ENCODE measurements around the gene MICALL1.
"Not testable (repeated sequence)": the region's sequence is repeated elsewhere in the genome, so short reads cannot be mapped to it uniquely, and the experiment has no call there.

The MICALL1 gene

GRCh38 chr22:37943136-37943824 is 37.2 kb downstream of the MICALL1 start:
- Mint-ChIP-seq H3K4me1 (no peaks in the 10 kb centered on the region), H3K36me3 (ENCODE audit: insufficient read depth) (peaks cover 7% of the 10 kb centered on the region), H3K9me3 (no peaks in the 10 kb centered on the region), H3K4me3 (no peak overlapping the region), H3K27me3 (no peaks in the 10 kb centered on the region), H3K27ac (ENCODE audit: low read depth) (no peak overlapping the region)
- ATAC-seq (replicated peaks; ENCODE audit: extremely low read depth, poor library complexity, severe bottlenecking) (no peak), DNase-seq (ENCODE audit: low spot score in 2 of 2) (no peak)

GRCh38 chr22:37943825-37944198 is 37.7 kb downstream of the MICALL1 start:
- H3K4me3 Mint-ChIP-seq: no peak overlapping the region
- H3K4me1 Mint-ChIP-seq: no peaks in the 10 kb centered on the region
- no peaks in the 10 kb centered on the region for H3K27me3 Mint-ChIP-seq
- H3K27ac Mint-ChIP-seq (ENCODE audit: low read depth): no peak overlapping the region
- H3K36me3 Mint-ChIP-seq (ENCODE audit: insufficient read depth): peaks cover 7% of the 10 kb centered on the region
- no peaks in the 10 kb centered on the region for H3K9me3 Mint-ChIP-seq
- ATAC-seq (replicated peaks; ENCODE audit: extremely low read depth, poor library complexity, severe bottlenecking) (no peak), DNase-seq (ENCODE audit: low spot score in 2 of 2) (no peak)

DNA sequence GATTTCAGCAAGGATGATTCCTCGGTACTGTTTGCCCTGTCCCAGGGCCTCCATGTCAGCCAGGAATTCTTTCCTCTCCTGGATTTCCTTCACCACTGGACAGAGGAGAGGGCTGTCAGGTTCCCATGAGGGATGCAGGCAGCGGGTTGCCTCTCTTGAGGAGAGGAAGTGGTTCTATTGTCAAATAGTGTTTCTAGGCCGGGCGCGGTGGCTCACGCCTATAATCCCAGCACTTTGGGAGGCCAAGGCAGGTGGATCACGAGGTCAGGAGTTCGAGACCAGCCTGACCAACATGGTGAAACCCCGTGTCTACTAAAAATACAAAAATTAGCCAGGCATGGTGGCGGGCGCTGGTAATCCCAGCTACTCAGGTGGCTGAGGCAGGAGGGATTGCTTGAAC is 38.3 kb downstream of the MICALL1 start:
- H3K27me3 Mint-ChIP-seq; DNase-seq (ENCODE audit: low spot score in 2 of 2); H3K9me3 Mint-ChIP-seq; H3K4me3 Mint-ChIP-seq; H3K27ac Mint-ChIP-seq (ENCODE audit: low read depth); H3K36me3 Mint-ChIP-seq (ENCODE audit: insufficient read depth); H3K4me1 Mint-ChIP-seq; ATAC-seq (replicated peaks; ENCODE audit: extremely low read depth, poor library complexity, severe bottlenecking): not testable (repeated sequence)

- not testable (repeated sequence) for H3K27ac Mint-ChIP-seq (ENCODE audit: low read depth); H3K4me1 Mint-ChIP-seq; ATAC-seq (replicated peaks; ENCODE audit: extremely low read depth, poor library complexity, severe bottlenecking); H3K36me3 Mint-ChIP-seq (ENCODE audit: insufficient read depth); H3K27me3 Mint-ChIP-seq; H3K4me3 Mint-ChIP-seq; DNase-seq (ENCODE audit: low spot score in 2 of 2); H3K9me3 Mint-ChIP-seq
Measured at GRCh38 chr22:37947142-37947795, 41.2 kb downstream of the MICALL1 start.

GRCh38 chr22:37951305-37951704 is 45.2 kb downstream of the MICALL1 start:
- H3K9me3 Mint-ChIP-seq: no peaks in the 10 kb centered on the region
- peaks cover 9% of the 10 kb centered on the region for H3K27me3 Mint-ChIP-seq
- no peak overlapping the region for H3K27ac Mint-ChIP-seq (ENCODE audit: low read depth)
- H3K36me3 Mint-ChIP-seq (ENCODE audit: insufficient read depth): peaks cover 8% of the 10 kb centered on the region
- H3K4me3 Mint-ChIP-seq: no peak overlapping the region
- ATAC-seq (replicated peaks; ENCODE audit: extremely low read depth, poor library complexity, severe bottlenecking): no peak
- peaks cover 33% of the 10 kb centered on the region for H3K4me1 Mint-ChIP-seq
- DNase-seq (ENCODE audit: low spot score in 2 of 2): no peak

- Mint-ChIP-seq H3K4me1 (peaks cover 44% of the 10 kb centered on the region), H3K4me3 (peak overlapping the region; percentile 90), H3K27ac (ENCODE audit: low read depth) (peak overlapping the region; percentile 96), H3K36me3 (ENCODE audit: insufficient read depth) (peaks cover 16% of the 10 kb centered on the region)
- not testable (repeated sequence) for H3K27me3 Mint-ChIP-seq; DNase-seq (ENCODE audit: low spot score in 2 of 2); ATAC-seq (replicated peaks; ENCODE audit: extremely low read depth, poor library complexity, severe bottlenecking); H3K9me3 Mint-ChIP-seq
Measured at GRCh38 chr22:37952629-37953028, 46.5 kb downstream of the MICALL1 start.

- Mint-ChIP-seq H3K4me3 (peak overlapping the region; percentile 90), H3K9me3 (no peaks in the 10 kb centered on the region), H3K27me3 (peaks cover 9% of the 10 kb centered on the region), H3K27ac (ENCODE audit: low read depth) (peak overlapping the region; percentile 96), H3K4me1 (peaks cover 49% of the 10 kb centered on the region), H3K36me3 (ENCODE audit: insufficient read depth) (peaks cover 17% of the 10 kb centered on the region)
- peak; percentile 41 for ATAC-seq (replicated peaks; ENCODE audit: extremely low read depth, poor library complexity, severe bottlenecking)
- no peak for DNase-seq (ENCODE audit: low spot score in 2 of 2)
Measured at GRCh38 chr22:37953062-37953436, 47.0 kb downstream of the MICALL1 start.

GRCh38 chr22:37953437-37954179 is 47.5 kb downstream of the MICALL1 start, which contains the start of the genes C22orf23 and POLR2F:
Gene C22orf23, minus strand, starts transcription at chr22:37953601. Its CDS starts 452 bp downstream, at chr22:37953149.
Gene POLR2F, plus strand, starts transcription at chr22:37953699. Its CDS starts 89 bp downstream, at chr22:37953788.
- Mint-ChIP-seq H3K9me3 (no peaks in the 10 kb centered on the region), H3K27me3 (peaks cover 9% of the 10 kb centered on the region), H3K4me3 (peak within 1 kb of the TSS; percentile 90), H3K27ac (ENCODE audit: low read depth) (peak within 1 kb of the TSS; percentile 96), H3K4me1 (peaks cover 52% of the 10 kb centered on the region), H3K36me3 (ENCODE audit: insufficient read depth) (peaks cover 22% of the 10 kb centered on the region)
- ATAC-seq (replicated peaks; ENCODE audit: extremely low read depth, poor library complexity, severe bottlenecking) (peak; percentile 96), DNase-seq (ENCODE audit: low spot score in 2 of 2) (peak; percentile 92 to 95)

DNA sequence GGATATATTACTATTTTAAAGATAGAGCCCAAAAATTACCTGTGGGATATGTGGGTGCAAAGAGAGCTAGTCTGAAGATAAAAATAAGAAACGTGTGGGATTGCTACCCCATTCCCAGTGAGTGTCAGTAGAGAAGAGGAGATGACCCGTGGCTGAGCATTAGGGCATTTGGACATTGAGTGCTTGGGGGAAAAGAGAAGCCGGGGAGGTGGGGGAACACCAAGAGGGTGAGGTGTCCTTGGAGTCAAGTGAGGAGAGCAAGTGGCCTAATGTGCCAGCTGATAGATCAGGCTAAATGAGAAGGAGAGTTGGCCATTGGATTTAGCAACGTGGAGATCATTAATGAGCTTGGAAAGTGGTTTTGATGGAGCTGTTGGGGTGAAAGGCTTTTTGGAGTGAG is 48.6 kb downstream of the MICALL1 start:
- Mint-ChIP-seq H3K27me3 (peaks cover 9% of the 10 kb centered on the region), H3K4me1 (peaks cover 61% of the 10 kb centered on the region), H3K9me3 (no peaks in the 10 kb centered on the region), H3K36me3 (ENCODE audit: insufficient read depth) (peaks cover 33% of the 10 kb centered on the region), H3K4me3 (peak overlapping the region; percentile 90), H3K27ac (ENCODE audit: low read depth) (no peak overlapping the region)
- ATAC-seq (replicated peaks; ENCODE audit: extremely low read depth, poor library complexity, severe bottlenecking) (no peak), DNase-seq (ENCODE audit: low spot score in 2 of 2) (no peak)

- H3K4me1 Mint-ChIP-seq: peaks cover 61% of the 10 kb centered on the region
- ATAC-seq (replicated peaks; ENCODE audit: extremely low read depth, poor library complexity, severe bottlenecking); H3K27me3 Mint-ChIP-seq; DNase-seq (ENCODE audit: low spot score in 2 of 2); H3K9me3 Mint-ChIP-seq; H3K27ac Mint-ChIP-seq (ENCODE audit: low read depth); H3K4me3 Mint-ChIP-seq: not testable (repeated sequence)
- peaks cover 45% of the 10 kb centered on the region for H3K36me3 Mint-ChIP-seq (ENCODE audit: insufficient read depth)
Measured at GRCh38 chr22:37955825-37956397, 49.8 kb downstream of the MICALL1 start.

DNA sequence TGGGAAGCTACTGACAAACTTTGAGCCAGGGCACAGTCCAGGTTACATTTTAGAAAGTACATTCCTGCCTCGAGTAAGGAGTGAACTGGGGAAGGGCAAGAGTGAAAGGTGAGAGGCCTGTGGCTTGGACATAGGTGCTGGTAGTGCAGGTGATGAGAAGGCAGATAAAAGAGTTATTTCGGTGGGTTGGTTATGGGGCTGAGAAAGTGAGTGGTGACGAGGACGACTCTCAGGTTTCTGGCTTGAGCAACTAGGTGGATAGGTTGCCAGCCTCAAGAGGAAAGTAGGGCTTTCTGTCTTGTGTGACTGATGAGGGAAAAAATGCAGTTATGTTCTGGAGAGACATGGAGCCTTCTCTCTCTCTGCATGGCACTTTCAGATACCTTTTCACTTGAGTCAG is 51.1 kb downstream of the MICALL1 start:
- ATAC-seq (replicated peaks; ENCODE audit: extremely low read depth, poor library complexity, severe bottlenecking) (no peak), DNase-seq (ENCODE audit: low spot score in 2 of 2) (no peak)
- H3K27me3 Mint-ChIP-seq: peaks cover 8% of the 10 kb centered on the region
- H3K4me3 Mint-ChIP-seq: no peak overlapping the region
- peaks cover 70% of the 10 kb centered on the region for H3K4me1 Mint-ChIP-seq
- no peak overlapping the region for H3K27ac Mint-ChIP-seq (ENCODE audit: low read depth)
- H3K36me3 Mint-ChIP-seq (ENCODE audit: insufficient read depth): peaks cover 57% of the 10 kb centered on the region
- no peaks in the 10 kb centered on the region for H3K9me3 Mint-ChIP-seq

DNA sequence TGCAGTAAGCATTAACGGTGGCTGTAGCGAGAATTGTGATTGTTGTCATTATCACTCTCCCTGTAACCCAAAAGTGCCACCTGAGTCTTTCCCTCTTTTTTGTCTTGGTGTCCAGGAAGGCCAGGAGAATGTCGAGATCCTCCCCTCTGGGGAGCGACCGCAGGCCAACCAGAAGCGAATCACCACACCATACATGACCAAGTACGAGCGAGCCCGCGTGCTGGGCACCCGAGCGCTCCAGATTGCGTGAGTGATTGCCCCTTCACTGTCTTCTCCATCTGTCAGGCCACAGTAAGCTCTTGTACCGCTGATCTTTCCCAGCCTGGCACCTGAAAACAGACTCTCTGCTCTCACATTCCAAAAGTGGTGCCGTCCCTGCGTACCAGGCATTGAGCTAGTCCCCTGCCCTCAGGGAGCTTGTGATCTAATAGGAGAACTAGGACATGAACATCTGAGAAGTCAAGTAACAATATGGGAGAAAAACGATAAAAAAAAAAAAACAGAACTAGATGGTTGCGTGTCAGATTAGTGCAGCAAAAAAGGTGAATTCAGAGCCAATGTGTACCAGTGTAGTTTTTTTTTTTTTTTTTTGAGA is 53.2 kb downstream of the MICALL1 start:
- H3K4me3 Mint-ChIP-seq: no peak overlapping the region
- peaks cover 60% of the 10 kb centered on the region for H3K36me3 Mint-ChIP-seq (ENCODE audit: insufficient read depth)
- H3K9me3 Mint-ChIP-seq: no peaks in the 10 kb centered on the region

More for the DNA sequence above, 53.2 kb downstream of the MICALL1 start:
- Mint-ChIP-seq H3K4me1 (peaks cover 49% of the 10 kb centered on the region), H3K27me3 (no peaks in the 10 kb centered on the region), H3K27ac (ENCODE audit: low read depth) (peak overlapping the region; percentile 11)
- DNase-seq (ENCODE audit: low spot score in 2 of 2) (no peak), ATAC-seq (replicated peaks; ENCODE audit: extremely low read depth, poor library complexity, severe bottlenecking) (no peak)

All from central memory CD8-positive, alpha-beta T cell (primary cell).